Lower lobe of right lung (tissue), 2 donors: Measurements from ENCODE around the gene CYTH1. TPM values are rescaled to one million over a fixed set of nuclear protein-coding genes. Genes with fewer than 3 reads are reported as not detected.

Experiments
- ATAC-seq, 2 donors: fragments of 200-7000 bp; cut with Tn5 transposase; one replicate each; pipeline ENCODE4 v1.9.1; 2020 to 2022; ENCODE audit warnings: mild to moderate bottlenecking in 2 of 2, moderate library complexity in 2 of 2
- DNase-seq: peaks from one replicate; pipeline ENCODE4 v3.0.0-alpha.2; 2020
- H3K27ac ChIP-seq: fragments of 200-600 bp; one replicate; pipeline ENCODE4 v1.8.0; 2022
- H3K27me3 ChIP-seq: fragments of 200-600 bp; one replicate; pipeline ENCODE4 v1.8.0; 2022; ENCODE audit warnings: low read depth
- H3K36me3 ChIP-seq: fragments of 200-600 bp; one replicate; pipeline ENCODE4 v1.8.0; 2022; ENCODE audit warnings: mild to moderate bottlenecking
- H3K4me1 ChIP-seq: fragments of 200-600 bp; one replicate; pipeline ENCODE4 v1.8.0; 2022
- H3K4me3 ChIP-seq: fragments of 200-600 bp; one replicate; pipeline ENCODE4 v1.8.0; 2022; ENCODE audit warnings: mild to moderate bottlenecking
- H3K9me3 ChIP-seq: fragments of 200-600 bp; one replicate; pipeline ENCODE4 v1.8.0; 2022
- intact Hi-C: fragments of 100-400 bp; cut with DNase I; formaldehyde crosslinking; loops from one replicate; pipeline ENCODE4 v1.11.0; 2022
- total RNA-seq: library from RNA; stranded (reverse); fragmentation: NEBNext Ultra II Directional; extraction: Animal tissue kit (Norgen Biotek cat#: 25700); gene quantifications from one replicate; pipeline ENCODE4 v1.2.1, GENCODE V29; 2021
- TF ChIP-seq, protein P1 (sequence below): fragments of 200-600 bp; IDR thresholded peaks from one replicate; pipeline ENCODE4 v1.8.0; 2022; ENCODE audit warnings: antibody characterized with exemption, mild to moderate bottlenecking
- donor health status: DM: no; HTN: yes; CAD: no; lungs with severe emphysema.

The CYTH1 gene
- total RNA-seq, 1 donor from 2014 or later: 110 TPM

DNA sequence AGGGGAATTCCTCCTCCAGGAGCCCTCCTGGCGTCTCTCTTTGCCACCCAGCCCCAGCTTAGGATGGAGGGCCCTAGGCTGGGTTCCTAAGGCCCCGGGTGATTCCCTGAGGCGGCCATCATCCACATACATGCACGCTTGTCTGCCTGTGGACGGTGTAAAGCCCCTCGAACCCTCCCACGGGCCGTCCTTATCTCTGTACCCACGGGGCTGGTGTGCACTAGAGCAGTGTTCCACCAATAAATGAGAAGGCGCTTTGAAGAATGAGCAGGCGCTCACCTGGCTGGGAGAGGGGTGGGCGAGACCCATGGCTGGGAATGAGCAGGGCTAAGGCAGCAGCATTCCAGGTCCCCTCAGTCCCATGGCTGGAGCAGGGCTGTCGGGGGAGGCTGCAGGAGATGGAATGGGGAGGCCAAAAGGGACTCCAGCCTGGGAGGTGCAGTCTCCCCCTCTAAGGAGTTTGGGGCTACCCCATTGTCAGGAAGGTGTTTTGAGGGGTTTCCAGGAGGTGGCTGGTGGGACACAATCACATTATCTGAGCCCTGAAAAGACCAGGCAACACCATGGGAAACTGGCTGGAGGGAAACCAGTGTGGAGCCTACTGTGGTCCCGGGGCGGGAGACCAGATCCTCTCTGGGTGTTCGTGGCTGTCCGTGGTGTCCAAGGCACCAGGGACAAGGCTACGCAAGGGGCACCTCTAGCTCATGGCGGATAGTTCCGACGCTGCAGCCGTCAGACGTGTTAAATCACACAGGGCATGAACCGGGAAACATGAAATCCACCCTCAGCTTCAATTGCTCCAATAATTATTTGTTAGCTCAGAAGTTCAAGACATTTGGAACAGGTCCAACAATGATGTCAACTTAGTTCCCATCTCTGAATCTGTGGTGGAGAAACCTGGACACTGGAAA is 117.3 kb downstream of the CYTH1 start:
- Histone ChIP-seq H3K9me3 (no peaks in the 10 kb centered on the region), H3K4me3 (no peak overlapping the region), H3K4me1 (peaks cover 27% of the 10 kb centered on the region), H3K27me3 (no peaks in the 10 kb centered on the region), H3K36me3 (no peaks in the 10 kb centered on the region), H3K27ac (peak overlapping the region; percentile 79)
- TF ChIP-seq, protein P1, sequence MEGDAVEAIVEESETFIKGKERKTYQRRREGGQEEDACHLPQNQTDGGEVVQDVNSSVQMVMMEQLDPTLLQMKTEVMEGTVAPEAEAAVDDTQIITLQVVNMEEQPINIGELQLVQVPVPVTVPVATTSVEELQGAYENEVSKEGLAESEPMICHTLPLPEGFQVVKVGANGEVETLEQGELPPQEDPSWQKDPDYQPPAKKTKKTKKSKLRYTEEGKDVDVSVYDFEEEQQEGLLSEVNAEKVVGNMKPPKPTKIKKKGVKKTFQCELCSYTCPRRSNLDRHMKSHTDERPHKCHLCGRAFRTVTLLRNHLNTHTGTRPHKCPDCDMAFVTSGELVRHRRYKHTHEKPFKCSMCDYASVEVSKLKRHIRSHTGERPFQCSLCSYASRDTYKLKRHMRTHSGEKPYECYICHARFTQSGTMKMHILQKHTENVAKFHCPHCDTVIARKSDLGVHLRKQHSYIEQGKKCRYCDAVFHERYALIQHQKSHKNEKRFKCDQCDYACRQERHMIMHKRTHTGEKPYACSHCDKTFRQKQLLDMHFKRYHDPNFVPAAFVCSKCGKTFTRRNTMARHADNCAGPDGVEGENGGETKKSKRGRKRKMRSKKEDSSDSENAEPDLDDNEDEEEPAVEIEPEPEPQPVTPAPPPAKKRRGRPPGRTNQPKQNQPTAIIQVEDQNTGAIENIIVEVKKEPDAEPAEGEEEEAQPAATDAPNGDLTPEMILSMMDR: no peak
- intact Hi-C loops: no loop called here
- DNase-seq (no peak), ATAC-seq (peak; percentile 39 to 47)

DNA sequence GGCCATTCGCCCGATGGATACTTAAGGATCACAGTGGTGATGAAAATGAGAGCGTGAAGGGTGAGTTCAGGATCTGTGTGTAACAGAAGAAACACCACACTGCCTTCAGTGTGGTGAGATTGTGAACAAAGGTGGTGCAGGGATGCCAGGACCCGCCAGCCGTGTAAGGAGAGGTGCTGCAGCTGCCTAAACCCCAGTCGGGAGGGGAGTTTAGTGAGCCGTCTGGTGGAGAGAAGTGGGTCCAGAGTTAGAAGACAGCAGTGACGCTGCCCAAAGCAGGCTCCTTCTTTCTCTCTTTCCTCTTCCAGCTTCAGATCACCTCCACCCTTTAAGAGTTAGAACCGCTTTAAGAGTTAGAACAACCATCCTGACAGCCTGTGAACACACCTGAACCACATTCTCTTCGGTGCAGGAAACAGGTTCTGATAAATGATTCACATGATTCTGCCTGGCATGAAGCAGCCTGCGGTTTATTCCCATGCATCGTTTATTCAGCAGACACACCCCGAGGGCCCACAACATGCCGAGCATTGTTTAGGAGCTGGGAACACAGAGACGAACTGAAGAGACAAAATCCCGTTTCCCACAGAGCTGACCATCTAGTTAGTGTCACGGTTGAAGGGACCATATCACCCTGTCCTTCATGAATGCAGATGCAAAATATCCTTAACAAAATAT is 120.8 kb downstream of the CYTH1 start:
- H3K36me3 ChIP-seq: no peaks in the 10 kb centered on the region
- DNase-seq: no peak
- H3K27me3 ChIP-seq: no peaks in the 10 kb centered on the region
- no peaks in the 10 kb centered on the region for H3K9me3 ChIP-seq
- TF ChIP-seq, protein P1: no peak
- no peak overlapping the region for H3K4me3 ChIP-seq
- intact Hi-C loops: no loop called here
- peaks cover 17% of the 10 kb centered on the region for H3K4me1 ChIP-seq
- H3K27ac ChIP-seq: no peak overlapping the region
- ATAC-seq: peak; percentile 29 to 44

DNA sequence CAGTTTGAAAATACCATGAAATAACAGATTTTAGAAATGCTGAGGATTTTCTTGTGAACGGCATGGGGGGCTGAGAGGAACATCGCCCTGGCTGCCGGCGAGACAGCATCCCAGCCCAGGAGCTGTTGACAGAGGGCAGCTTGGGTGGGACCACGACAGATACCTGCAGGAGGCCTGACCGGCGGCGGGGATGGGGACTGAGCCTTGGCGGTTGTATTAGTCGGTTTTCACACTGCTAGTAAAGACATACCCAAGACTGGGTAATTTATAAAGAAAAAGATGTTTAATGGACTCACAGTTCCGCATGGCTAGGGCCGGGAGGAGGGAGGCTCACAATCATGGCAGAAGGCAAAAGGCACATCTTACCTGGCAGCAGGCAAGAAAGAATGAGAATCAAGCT is 122.5 kb downstream of the CYTH1 start:
- no peaks in the 10 kb centered on the region for H3K27me3 ChIP-seq
- ATAC-seq (no peak), DNase-seq (peak; percentile 32)
- peaks cover under 1% of the 10 kb centered on the region for H3K4me1 ChIP-seq
- TF ChIP-seq, protein P1: no peak
- no peak overlapping the region for H3K4me3 ChIP-seq
- H3K27ac ChIP-seq: no peak overlapping the region
- no peaks in the 10 kb centered on the region for H3K36me3 ChIP-seq
- intact Hi-C loops: no loop called here
- H3K9me3 ChIP-seq: no peaks in the 10 kb centered on the region

DNA sequence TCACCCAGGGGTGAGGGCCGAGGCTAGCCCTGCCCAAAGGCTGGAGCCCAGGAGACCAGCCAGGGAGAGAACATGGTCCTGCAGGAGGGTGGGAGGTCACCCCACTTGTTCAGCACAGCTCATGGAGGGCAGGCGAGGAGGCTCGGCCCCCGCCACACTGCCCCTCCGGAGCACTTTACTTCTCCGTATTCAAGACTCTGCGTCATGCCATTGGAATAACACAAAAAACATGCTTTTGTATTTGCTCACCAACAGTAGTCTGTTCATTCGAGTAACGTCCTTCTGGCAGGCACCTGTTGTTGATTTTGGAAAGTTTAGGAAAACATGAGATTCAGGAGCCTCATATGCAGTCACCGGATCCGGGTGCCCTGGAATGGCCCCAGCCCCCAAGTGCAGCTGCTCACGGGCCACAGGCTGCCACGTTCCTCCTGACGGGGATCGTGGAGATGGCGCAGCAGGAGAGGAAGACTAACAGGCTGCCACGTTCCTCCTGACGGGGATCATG is 123.7 kb downstream of the CYTH1 start:
- H3K4me3 ChIP-seq: no peak overlapping the region
- ATAC-seq: no peak
- no peaks in the 10 kb centered on the region for H3K36me3 ChIP-seq
- no peak for DNase-seq
- H3K4me1 ChIP-seq: no peaks in the 10 kb centered on the region
- TF ChIP-seq, protein P1: no peak
- intact Hi-C loops: no loop called here
- no peaks in the 10 kb centered on the region for H3K9me3 ChIP-seq
- no peaks in the 10 kb centered on the region for H3K27me3 ChIP-seq
- H3K27ac ChIP-seq: no peak overlapping the region

DNA sequence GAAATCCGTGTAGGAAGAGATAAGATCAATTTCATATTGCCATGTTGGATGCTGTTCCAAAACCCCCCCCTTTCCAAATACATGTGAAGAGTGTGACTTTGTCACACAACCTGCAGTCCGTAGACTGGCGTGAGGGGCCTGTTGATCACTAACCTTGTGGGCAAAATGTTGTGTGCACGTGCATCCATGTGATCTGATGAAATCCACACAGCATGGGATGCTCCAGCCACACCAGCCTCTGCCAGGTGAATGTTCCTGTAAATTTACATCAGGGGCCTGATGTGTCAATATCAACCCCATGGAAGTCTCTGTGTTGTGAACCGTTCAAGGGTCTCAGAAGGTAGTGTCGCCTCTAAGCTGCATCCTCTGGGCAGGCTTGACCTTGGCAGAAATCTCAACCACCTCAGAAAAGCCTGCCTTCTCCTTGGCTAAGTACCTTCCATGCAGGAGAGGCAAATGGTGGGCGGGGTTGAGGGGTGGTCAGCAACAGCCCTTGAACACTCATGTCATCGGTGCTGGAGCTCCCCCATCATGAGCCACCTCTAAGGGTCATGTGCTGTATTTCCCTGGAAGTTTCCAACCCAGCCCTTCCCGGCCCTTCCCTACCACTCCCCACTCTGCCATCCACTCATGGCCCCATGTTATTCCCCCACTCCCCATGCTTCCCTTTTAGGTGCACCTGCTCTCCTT is 126.7 kb downstream of the CYTH1 start:
- intact Hi-C loops: no loop called here

More for the DNA sequence above, 126.7 kb downstream of the CYTH1 start:
- Histone ChIP-seq H3K9me3 (no peaks in the 10 kb centered on the region), H3K36me3 (no peaks in the 10 kb centered on the region), H3K27ac (no peak overlapping the region), H3K27me3 (no peaks in the 10 kb centered on the region), H3K4me3 (no peak overlapping the region), H3K4me1 (no peaks in the 10 kb centered on the region)
- DNase-seq (no peak), ATAC-seq (no peak)
- TF ChIP-seq, protein P1: no peak
